ENCODE measurements around the gene BBS2. TPM values are rescaled to one million over a fixed set of nuclear protein-coding genes. Genes with fewer than 3 reads are reported as not detected.

BBS2 gene
- total and polyA plus RNA-seq, 10 donors: 22.9 to 70.3 (median 50.4) TPM

DNA sequence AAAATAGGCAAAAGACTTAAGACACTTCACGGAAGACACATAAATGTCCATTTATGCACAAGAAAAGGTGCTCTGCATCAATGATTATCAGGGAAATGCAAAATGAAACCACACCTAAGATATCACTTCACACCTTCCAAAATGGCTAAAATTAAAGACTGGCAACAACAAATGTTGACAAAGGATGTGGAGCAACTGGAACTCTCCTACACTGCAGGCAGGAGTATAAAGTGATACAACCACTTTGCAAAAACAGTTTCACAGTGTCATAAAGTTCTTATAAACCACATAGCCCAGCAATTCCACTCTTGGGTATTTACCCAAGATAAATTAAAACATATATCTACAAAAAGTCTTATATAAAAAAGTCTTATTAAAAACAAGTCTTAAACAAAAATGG, 7.8 kb downstream of the BBS2 start:
- intact Hi-C loops (cut with DNase I; ENCODE audit: low total_unique reads): loop anchor here (10.0 kb wide), 1 partner anchor 93 kb away; the partner anchor contains the start of gene MT2A

DNA sequence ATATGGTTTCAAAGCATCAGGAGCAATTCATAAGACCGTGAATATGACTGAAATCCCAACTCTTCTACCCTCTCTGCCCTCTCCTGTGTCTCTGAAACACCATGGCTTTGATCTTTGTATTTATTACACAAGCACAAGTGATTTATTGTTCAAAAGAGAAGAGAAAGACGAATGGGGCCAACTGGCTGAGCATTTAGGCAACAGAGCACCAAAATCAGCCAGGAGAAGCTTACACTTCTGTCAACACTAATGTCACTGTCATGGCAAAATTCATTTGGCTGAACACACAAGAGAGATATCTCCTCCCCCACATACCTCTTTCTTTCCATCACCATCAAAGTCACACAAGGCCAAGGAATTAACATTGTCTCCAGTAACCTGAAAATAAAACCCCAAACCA, 9.3 kb downstream of the BBS2 start:
- no peak overlapping the region for H3K4me3 ChIP-seq
- H3K27ac ChIP-seq: no peak overlapping the region
- peaks cover 1 to 31% (median 11%) of the 10 kb centered on the region in 6 donors for H3K4me1 ChIP-seq
- peaks cover 0 to 78% (median 45%) of the 10 kb centered on the region in 6 donors for H3K36me3 ChIP-seq
- intact Hi-C loops (cut with DNase I; ENCODE audit: low total_unique reads): loop anchor here (10.0 kb wide), 1 partner anchor 94 kb away; the partner anchor contains the start of gene MT2A
- no peaks in the 10 kb centered on the region for H3K9me3 ChIP-seq
- TF ChIP-seq POLR2AphosphoS5 (IDR thresholded peaks at IDR 0.05) (no peak), POLR2A (IDR thresholded peaks at IDR 0.05) (no peak)
- TF ChIP-seq, protein P1, sequence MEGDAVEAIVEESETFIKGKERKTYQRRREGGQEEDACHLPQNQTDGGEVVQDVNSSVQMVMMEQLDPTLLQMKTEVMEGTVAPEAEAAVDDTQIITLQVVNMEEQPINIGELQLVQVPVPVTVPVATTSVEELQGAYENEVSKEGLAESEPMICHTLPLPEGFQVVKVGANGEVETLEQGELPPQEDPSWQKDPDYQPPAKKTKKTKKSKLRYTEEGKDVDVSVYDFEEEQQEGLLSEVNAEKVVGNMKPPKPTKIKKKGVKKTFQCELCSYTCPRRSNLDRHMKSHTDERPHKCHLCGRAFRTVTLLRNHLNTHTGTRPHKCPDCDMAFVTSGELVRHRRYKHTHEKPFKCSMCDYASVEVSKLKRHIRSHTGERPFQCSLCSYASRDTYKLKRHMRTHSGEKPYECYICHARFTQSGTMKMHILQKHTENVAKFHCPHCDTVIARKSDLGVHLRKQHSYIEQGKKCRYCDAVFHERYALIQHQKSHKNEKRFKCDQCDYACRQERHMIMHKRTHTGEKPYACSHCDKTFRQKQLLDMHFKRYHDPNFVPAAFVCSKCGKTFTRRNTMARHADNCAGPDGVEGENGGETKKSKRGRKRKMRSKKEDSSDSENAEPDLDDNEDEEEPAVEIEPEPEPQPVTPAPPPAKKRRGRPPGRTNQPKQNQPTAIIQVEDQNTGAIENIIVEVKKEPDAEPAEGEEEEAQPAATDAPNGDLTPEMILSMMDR (IDR thresholded peaks at IDR 0.05 in 8 of 11, conservative IDR thresholded peaks at IDR 0.05 in 3 of 11): no peak
- WGBS, 5 donors: 87 to 94% (median 92%) methylated on average over 2 of the region's 2 CpGs
- H3K27me3 ChIP-seq (replicated peaks in 1 of 7): no peaks in the 10 kb centered on the region
- DNase-seq: no peak

More for the DNA sequence above, 7.8 kb downstream of the BBS2 start:
- no peak for TF ChIP-seq POLR2A (IDR thresholded peaks at IDR 0.05)
- no peak for TF ChIP-seq POLR2AphosphoS5 (IDR thresholded peaks at IDR 0.05)
- TF ChIP-seq, protein P1 (IDR thresholded peaks at IDR 0.05 in 8 of 11, conservative IDR thresholded peaks at IDR 0.05 in 3 of 11): no peak
- peaks cover 0 to 63% (median 37%) of the 10 kb centered on the region in 6 donors for H3K36me3 ChIP-seq
- H3K27ac ChIP-seq: no peak overlapping the region
- DNase-seq: no peak
- no peak overlapping the region for H3K4me3 ChIP-seq
- H3K9me3 ChIP-seq: no peaks in the 10 kb centered on the region
- WGBS, 5 donors: 91 to 100% (median 93%) methylated on average over 1 of the region's 1 CpG
- peaks cover 6 to 46% (median 16%) of the 10 kb centered on the region in 6 donors for H3K4me1 ChIP-seq
- no peaks in the 10 kb centered on the region for H3K27me3 ChIP-seq (replicated peaks in 1 of 7)

DNA sequence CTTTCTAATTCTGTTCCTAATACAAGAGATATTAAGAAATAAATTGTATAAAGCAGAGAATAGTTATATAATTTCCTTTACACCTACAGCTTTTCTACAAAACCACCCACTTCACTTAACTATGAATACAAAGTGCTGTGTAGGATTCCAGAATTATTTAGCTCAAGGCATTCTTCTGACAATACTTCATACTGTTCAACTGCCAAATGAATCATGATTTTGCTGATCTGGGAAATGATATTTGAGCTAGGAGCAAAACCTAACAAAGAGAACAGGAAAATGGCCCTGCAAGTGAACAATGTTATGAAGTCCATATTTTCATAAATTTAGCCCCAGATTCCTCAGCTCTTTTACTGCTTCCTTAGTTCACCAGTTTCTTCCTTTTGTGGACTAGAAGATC, 12.9 kb downstream of the BBS2 start:
- Histone ChIP-seq H3K27ac (no peak overlapping the region), H3K4me1 (no peaks in the 10 kb centered on the region), H3K9me3 (no peaks in the 10 kb centered on the region), H3K36me3 (peaks cover 0 to 100% (median 79%) of the 10 kb centered on the region in 6 donors), H3K27me3 (replicated peaks in 1 of 7) (no peaks in the 10 kb centered on the region), H3K4me3 (no peak overlapping the region)
- DNase-seq: no peak
- TF ChIP-seq POLR2A (IDR thresholded peaks at IDR 0.05): no peak
- TF ChIP-seq POLR2AphosphoS5 (IDR thresholded peaks at IDR 0.05): no peak
- TF ChIP-seq, protein P1 (IDR thresholded peaks at IDR 0.05 in 8 of 11, conservative IDR thresholded peaks at IDR 0.05 in 3 of 11): no peak
- intact Hi-C loops (cut with DNase I; ENCODE audit: low total_unique reads): no loop called here

DNA sequence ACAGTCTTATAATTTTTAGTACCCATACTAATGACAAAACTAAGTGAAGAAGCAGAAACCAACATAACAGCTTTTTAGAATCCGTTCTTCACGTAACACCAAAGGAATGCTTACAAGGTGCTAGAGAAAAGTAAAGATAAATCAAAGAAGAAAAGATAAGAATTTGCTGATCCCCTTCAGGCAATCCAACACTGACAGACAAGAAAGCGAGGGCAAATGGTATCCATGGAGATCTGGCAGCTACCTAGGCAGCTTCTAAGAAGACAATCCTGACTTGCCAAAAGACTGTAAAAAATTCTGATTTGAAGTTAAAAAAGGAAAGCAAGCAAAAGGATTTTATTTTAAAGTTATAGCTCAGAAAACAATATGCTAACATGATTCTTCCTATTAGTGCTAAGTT, 14.6 kb downstream of the BBS2 start:
- Histone ChIP-seq H3K4me1 (no peaks in the 10 kb centered on the region), H3K9me3 (no peaks in the 10 kb centered on the region), H3K27me3 (replicated peaks in 1 of 7) (no peaks in the 10 kb centered on the region), H3K4me3 (no peak overlapping the region), H3K27ac (no peak overlapping the region), H3K36me3 (peaks cover 0 to 100% (median 88%) of the 10 kb centered on the region in 6 donors)
- DNase-seq: no peak
- 93 to 99% (median 98%) methylated on average over 3 of the region's 3 CpGs for WGBS, 5 donors
- intact Hi-C loops (cut with DNase I; ENCODE audit: low total_unique reads): no loop called here
- TF ChIP-seq, protein P1 (IDR thresholded peaks at IDR 0.05 in 8 of 11, conservative IDR thresholded peaks at IDR 0.05 in 3 of 11): no peak
- TF ChIP-seq POLR2AphosphoS5 (IDR thresholded peaks at IDR 0.05) (no peak), POLR2A (IDR thresholded peaks at IDR 0.05) (no peak)
